HG03354 (cell line): ENCODE measurements around the gene KIF21A.
"Not testable (repeated sequence)": the region's sequence is repeated elsewhere in the genome, so short reads cannot be mapped to it uniquely, and the experiment has no call there.

Source experiments
- ATAC-seq: cut with Tn5 transposase; IDR thresholded peaks from one replicate; pipeline ENCODE4 v1.9.1; 2021; ENCODE audit warnings: mild to moderate bottlenecking; ENCODE audit not compliant: unreplicated experiment, poor library complexity, severe bottlenecking

The KIF21A gene

DNA sequence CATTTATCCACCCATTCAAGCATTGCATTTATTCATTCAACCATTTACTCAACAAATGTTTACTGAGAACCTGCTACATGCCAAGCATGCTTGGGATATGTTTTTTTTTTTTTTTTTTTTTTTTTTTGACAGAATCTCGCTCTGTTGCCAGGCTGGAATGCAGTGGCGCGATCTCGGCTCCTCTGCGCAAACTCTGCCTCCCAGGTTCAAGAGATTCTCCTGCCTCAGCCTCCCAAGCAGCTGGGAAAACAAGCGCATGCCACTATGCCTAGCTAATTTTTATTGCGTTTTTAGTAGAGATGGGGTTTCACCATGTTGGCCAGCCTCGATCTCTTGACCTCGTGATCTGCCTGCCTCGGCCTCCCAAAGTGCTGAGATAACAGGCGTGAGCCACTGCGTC, 147.3 kb downstream of the KIF21A start:
- ATAC-seq, result not testable (repeated sequence)

DNA sequence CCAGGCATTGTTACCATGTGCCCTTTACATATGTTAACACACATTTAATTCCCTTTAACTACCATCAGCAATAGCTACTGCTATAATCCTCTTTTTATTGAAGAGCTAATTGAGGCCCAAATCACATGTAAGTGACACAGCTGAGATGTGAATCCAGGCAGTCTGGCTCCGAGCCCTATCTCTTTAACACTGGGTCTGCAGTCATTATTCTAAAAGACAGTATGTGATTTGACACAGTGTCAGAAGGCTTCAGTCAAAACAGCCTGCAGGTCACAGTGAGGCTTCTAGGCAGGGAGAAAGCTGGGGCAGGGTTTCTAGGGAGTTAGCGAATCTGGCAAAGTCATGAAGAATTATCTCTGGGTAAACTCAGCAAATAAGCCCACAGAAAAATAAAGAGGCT, 148.2 kb downstream of the KIF21A start:
- no peak for ATAC-seq

DNA sequence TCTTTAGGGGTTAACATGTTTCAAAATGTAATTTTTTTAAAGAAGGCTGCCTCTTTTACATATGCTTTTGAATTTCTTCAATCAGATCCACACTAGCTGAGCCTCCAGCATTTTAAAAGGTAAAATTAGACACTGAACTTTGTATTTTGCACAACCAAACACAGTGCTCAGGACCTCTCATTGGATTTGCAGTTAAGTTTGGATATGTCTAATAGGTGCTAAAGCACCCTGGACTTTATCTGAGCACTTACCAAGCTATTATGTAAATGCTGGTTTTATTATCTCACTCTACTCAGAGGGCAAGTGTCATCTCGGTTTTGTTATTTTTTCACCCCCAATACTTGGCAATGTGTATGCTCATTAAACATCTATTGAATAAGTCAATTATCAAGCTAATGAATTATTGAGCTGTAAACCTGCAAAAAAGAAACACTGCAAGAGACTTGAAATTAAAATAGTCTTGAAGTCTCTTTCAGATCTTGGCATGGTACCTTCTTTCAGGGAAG, 150.7 kb downstream of the KIF21A start:
- ATAC-seq, result no peak

DNA sequence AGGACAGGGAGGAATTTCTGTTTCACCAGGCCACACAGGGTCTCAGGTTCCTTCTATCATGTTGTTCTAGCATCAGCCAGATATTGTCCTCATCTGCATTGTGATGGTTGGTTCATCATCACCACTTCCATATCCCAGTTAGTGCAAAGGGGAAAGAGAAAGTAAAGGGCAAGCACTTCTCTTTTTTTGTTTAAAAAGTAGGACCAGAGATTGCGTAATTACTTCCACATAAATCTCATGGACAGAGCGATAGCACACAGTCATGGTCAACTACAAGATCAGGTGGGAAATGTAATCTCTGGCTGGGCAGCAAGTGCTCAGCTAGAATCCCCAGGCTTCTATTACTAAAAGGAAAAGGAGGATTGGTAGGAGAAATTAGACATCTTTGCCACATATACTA, 155.1 kb downstream of the KIF21A start:
- ATAC-seq, result no peak

DNA sequence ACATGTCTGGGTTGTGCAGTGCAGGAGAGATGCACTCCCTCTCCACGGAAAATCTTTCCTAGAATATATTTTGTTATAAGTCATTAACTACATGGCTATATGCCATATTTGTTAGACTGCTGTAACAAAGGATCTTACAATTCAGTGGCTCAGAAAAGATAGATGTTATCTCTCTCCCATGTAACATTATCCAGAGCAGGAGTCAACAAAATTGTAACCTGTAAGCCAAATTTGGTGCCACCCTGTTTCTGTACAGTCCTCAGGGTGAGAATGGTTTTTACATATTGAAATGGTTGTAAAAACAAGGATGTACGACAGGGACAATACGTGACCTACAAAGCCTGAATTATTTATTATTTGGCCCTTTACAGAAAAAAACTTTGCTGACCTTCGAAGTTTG, 155.5 kb downstream of the KIF21A start:
- no peak for ATAC-seq

DNA sequence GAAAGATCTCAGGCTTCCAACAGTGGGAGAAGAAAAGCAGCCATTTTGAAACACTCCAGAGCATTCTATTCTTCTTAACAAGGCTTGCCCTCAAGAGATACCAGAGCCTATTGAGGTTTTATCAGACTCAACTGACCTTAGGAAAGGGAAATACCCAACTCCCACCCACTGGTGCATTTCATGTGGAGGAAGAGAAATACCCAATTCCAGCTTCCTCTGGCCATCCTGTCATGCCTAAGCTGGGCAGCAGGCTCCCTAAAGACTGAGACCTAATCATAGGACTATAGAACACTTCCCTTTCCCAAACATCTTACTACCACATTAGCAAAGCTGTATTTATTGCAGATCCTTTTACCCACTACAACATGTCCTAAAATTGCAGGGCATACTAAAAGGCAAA, 164.5 kb downstream of the KIF21A start:
- ATAC-seq, result no peak

DNA sequence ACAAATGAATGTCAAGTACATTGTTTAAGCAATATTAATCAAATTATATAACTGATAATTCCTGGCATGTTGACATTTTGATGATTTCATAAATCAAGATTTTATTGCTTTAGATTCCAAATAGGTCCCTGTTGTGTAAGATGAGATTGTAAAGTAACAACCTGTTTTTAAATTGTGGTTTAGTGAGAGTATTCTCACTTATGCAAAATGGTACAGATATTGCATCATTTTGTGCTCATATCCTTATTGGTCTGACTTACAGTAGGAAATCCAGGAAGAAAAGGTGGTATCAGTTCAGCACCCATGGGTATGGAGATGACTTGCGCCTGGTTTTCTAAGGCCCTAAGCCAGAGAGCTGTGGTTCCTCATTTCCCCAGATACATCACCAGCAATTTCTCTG, 165.5 kb downstream of the KIF21A start:
- ATAC-seq, result no peak

DNA sequence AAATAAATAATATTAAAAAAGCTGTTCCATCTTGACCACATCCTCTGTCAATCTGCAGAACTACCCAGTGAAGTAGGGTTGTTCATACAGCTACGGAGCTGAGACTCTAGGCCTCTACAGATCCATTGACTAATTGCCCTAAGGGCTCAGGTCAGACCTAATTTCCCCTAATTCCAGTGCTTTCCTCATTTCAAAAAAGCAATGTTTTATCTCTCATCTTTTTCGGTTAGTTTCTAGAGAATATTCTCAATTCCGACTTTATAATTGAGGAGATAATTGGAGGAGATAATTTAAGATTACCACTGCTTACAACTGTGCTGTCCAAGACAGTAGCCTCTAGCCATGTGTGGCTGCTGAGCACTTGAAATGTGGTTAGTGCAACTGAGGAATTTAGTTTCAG, 167.1 kb downstream of the KIF21A start:
- ATAC-seq, result no peak

DNA sequence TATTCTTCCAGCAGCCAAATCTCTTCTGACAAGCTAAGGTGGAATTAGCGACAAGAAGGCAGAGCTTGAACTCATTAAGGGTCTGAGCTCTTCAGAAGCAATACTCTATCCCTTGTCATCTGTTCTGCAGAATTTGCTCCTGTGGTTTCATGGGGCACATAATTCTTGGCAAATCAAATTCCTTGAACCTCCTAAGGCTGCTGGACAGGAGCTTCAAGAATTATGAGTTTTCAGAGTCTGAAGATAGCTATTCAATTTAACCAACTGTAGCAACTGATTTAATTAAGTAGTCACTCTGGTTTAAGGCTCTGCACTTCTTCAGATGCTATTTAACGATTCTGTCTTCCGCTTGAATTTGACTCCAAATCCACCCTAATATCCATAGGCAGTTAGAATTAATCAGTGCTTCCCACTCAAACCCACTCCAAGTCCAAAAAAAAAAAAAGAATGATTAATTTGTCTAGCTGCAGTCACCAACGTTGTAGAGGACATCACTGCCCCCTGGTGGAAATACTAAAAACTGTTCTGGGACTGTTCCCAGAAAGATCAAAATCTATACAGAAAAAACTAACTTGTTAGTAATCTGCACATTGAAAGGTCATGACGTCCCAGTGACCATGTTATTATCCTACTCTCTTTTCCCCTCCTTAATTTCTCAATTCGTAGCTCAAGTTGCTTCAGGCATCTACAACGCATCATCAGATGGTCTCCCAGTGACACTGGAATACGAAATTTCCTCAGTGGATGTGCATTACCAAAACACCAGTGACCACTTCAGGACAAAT, 169.9 kb downstream of the KIF21A start:
- ATAC-seq, result peak; percentile 72

DNA sequence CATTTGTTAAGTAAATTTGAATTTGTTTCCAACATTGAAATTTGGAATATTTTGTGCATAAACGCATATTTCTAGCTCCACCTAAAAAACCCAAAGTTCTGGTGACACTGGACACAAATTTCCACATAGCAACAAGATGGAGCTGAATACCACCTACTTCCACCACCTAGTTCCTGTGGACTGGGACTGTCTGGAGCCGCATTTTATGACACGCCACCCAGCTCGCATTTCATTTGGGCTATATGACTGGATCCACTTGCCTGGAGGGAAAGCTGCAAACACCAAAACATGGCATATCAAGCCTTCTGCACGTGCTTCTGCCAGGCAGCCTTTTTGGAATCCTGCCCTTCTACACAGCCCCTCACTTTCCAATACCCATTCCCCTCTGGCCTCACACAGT, 173.4 kb downstream of the KIF21A start:
- no peak for ATAC-seq

DNA sequence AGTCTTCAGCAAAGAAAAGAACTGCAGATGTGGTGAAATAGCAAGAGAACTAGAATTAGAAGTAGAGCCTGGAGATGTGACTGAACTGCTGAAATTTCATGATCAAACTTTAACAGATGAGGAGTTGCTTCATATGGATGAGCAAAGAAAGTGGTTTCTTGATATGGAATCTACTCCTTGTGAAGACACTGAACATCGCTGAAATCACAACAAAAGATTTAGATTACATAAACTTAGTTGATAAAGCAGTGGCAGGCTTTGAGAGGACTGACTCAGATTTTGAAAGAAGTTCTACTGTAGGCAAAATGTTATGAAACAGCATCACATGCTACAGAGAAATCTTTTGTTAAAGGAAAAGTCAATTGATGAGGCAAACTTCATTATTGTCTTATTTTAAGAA, 175.0 kb downstream of the KIF21A start:
- ATAC-seq, result no peak

DNA sequence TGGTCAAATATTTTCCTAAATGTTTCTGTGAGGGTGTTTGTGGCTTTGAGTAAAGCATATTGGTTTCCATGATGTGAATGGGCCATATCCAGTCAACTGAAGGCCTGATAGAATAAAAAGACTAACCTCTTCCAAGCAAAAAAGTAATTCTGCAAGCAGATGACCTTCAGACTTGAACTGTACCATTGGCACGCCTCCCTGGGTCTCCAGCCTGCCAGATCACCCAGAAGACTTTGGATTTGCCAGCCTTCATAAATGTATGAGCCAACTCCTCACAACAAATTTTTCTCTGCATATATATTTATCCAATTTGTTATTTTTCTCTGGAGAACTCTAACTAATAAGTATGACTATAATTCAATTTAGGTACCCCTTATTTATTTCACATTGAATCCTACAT, 190.3 kb downstream of the KIF21A start:
- ATAC-seq, result no peak
